Measurements from ENCODE around the gene QTRT2. TPM values are rescaled to one million over a fixed set of nuclear protein-coding genes. Genes with fewer than 3 reads are reported as not detected.

Gene QTRT2
- total RNA-seq, 8 experiments from 2014 or later: 9.2 to 33.2 (median 18.6) TPM

Other genes with a start within 250 kb of the QTRT2 start
- gene GRAMD1C, start 217.9 kb upstream of the QTRT2 start, total RNA-seq: 1 to 10 TPM in 7 of 8 experiments, under 1 TPM in 1; 0.45 to 6.1 (median 2.6) TPM
- gene ZDHHC23, start 108.7 kb upstream of the QTRT2 start, total RNA-seq: 1 to 10 TPM in 7 of 8 experiments, under 1 TPM in 1; 0.46 to 3.5 (median 2.1) TPM
- 10 to 100 TPM in 2 of 8 experiments, 1 to 10 TPM in 6; 2.9 to 15.6 (median 7.6) TPM for gene CCDC191, start 211 bp upstream of the QTRT2 start, total RNA-seq
- under 1 TPM in 4 of 8 experiments, not detected in 4; 0.21 to 0.33 (median 0.25) TPM for gene DRD3, start 122.3 kb downstream of the QTRT2 start, total RNA-seq
- gene ZNF80, start 180.8 kb downstream of the QTRT2 start, total RNA-seq: under 1 TPM in 7 of 8 experiments, not detected in 1; 0.10 to 0.60 (median 0.17) TPM
- gene TIGIT, start 237.3 kb downstream of the QTRT2 start, total RNA-seq: 1 to 10 TPM in 3 of 8 experiments, under 1 TPM in 5; 0.17 to 1.5 (median 0.54) TPM

Measured in motor neuron (in vitro differentiated cells).